ENCODE data around the gene FGF3. TPM values are rescaled to one million over a fixed set of nuclear protein-coding genes. Genes with fewer than 3 reads are reported as not detected.

FGF3 gene
- polyA plus RNA-seq, 1 of the 3 experiments (the other 2 are of a cell fraction), result not detected

DNA sequence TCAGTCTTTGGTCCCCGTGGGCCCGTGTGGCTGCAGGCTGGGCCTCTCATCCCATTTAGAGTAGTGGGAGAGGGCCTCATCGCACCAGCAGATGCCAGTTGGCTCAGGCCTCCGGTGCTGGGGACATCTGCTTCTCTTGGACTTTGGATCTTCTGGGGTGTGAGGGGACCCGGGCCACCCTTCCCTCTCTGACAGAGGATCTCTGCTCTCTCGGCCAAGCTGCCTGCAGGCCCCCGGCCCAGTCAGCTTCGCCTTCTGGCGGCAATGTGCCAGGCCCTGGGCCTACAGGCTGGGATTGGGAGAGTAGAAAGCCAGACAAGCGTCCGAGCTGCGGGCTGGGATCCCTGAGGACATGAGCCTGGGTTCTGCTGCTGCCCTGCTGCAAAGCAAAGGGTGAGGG, 15.0 kb upstream of the FGF3 start:
- H2AFZ ChIP-seq (ENCODE audit: low read depth), result no peak overlapping the region
- no peak overlapping the region for H3K4me3 ChIP-seq (ENCODE audit: low read depth in 2 of 2, low read length in 1 of 2)
- no peaks in the 10 kb centered on the region for H3K4me1 ChIP-seq (ENCODE audit: control insufficient read depth in 1 of 2, insufficient read depth in 2 of 2, low read depth in 1 of 2, low read length in 1 of 2)
- H3K4me2 ChIP-seq, result no peak overlapping the region
- WGBS (ENCODE audit: low lambda C conversion rate), result 29% methylated on average over 3 of the region's 12 CpGs
- TF ChIP-seq, protein P1, sequence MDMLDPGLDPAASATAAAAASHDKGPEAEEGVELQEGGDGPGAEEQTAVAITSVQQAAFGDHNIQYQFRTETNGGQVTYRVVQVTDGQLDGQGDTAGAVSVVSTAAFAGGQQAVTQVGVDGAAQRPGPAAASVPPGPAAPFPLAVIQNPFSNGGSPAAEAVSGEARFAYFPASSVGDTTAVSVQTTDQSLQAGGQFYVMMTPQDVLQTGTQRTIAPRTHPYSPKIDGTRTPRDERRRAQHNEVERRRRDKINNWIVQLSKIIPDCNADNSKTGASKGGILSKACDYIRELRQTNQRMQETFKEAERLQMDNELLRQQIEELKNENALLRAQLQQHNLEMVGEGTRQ (IDR thresholded peaks at IDR 0.05; ENCODE audit: borderline replicate concordance, low read depth, low read length), result no peak
- TF ChIP-seq POLR2AphosphoS5 (IDR thresholded peaks at IDR 0.05; ENCODE audit: low read depth, low read length), result no peak
- TF ChIP-seq NRF1 (IDR thresholded peaks at IDR 0.05; ENCODE audit: low read depth, low read length), result no peak
- TF ChIP-seq RXRA (IDR thresholded peaks at IDR 0.05; ENCODE audit: borderline replicate concordance, low read depth), result no peak
- TF ChIP-seq, protein P2, sequence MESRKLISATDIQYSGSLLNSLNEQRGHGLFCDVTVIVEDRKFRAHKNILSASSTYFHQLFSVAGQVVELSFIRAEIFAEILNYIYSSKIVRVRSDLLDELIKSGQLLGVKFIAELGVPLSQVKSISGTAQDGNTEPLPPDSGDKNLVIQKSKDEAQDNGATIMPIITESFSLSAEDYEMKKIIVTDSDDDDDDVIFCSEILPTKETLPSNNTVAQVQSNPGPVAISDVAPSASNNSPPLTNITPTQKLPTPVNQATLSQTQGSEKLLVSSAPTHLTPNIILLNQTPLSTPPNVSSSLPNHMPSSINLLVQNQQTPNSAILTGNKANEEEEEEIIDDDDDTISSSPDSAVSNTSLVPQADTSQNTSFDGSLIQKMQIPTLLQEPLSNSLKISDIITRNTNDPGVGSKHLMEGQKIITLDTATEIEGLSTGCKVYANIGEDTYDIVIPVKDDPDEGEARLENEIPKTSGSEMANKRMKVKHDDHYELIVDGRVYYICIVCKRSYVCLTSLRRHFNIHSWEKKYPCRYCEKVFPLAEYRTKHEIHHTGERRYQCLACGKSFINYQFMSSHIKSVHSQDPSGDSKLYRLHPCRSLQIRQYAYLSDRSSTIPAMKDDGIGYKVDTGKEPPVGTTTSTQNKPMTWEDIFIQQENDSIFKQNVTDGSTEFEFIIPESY (IDR thresholded peaks at IDR 0.05; ENCODE audit: borderline replicate concordance, low read depth), result no peak
- TF ChIP-seq TEAD4 (IDR thresholded peaks at IDR 0.05; ENCODE audit: borderline replicate concordance, insufficient read depth), result no peak
- no peak for TF ChIP-seq RAD21 (IDR thresholded peaks at IDR 0.05; ENCODE audit: low read length)
- no peak for TF ChIP-seq RFX5 (IDR thresholded peaks at IDR 0.05; ENCODE audit: low read length)
- no peak for TF ChIP-seq SIN3A (IDR thresholded peaks at IDR 0.05; ENCODE audit: borderline replicate concordance, low read depth, low read length)
- TF ChIP-seq, protein P3, sequence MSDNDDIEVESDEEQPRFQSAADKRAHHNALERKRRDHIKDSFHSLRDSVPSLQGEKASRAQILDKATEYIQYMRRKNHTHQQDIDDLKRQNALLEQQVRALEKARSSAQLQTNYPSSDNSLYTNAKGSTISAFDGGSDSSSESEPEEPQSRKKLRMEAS (IDR thresholded peaks at IDR 0.05; ENCODE audit: low read depth), result no peak
- TF ChIP-seq, protein P4, sequence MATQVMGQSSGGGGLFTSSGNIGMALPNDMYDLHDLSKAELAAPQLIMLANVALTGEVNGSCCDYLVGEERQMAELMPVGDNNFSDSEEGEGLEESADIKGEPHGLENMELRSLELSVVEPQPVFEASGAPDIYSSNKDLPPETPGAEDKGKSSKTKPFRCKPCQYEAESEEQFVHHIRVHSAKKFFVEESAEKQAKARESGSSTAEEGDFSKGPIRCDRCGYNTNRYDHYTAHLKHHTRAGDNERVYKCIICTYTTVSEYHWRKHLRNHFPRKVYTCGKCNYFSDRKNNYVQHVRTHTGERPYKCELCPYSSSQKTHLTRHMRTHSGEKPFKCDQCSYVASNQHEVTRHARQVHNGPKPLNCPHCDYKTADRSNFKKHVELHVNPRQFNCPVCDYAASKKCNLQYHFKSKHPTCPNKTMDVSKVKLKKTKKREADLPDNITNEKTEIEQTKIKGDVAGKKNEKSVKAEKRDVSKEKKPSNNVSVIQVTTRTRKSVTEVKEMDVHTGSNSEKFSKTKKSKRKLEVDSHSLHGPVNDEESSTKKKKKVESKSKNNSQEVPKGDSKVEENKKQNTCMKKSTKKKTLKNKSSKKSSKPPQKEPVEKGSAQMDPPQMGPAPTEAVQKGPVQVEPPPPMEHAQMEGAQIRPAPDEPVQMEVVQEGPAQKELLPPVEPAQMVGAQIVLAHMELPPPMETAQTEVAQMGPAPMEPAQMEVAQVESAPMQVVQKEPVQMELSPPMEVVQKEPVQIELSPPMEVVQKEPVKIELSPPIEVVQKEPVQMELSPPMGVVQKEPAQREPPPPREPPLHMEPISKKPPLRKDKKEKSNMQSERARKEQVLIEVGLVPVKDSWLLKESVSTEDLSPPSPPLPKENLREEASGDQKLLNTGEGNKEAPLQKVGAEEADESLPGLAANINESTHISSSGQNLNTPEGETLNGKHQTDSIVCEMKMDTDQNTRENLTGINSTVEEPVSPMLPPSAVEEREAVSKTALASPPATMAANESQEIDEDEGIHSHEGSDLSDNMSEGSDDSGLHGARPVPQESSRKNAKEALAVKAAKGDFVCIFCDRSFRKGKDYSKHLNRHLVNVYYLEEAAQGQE (IDR thresholded peaks at IDR 0.05; ENCODE audit: low read depth, low read length), result no peak
- TF ChIP-seq FOSL2 (IDR thresholded peaks at IDR 0.05; ENCODE audit: borderline replicate concordance, low read depth), result no peak
- TF ChIP-seq NFIC (IDR thresholded peaks at IDR 0.05; ENCODE audit: borderline replicate concordance), result no peak
- TF ChIP-seq, protein P5, sequence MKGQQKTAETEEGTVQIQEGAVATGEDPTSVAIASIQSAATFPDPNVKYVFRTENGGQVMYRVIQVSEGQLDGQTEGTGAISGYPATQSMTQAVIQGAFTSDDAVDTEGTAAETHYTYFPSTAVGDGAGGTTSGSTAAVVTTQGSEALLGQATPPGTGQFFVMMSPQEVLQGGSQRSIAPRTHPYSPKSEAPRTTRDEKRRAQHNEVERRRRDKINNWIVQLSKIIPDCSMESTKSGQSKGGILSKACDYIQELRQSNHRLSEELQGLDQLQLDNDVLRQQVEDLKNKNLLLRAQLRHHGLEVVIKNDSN (IDR thresholded peaks at IDR 0.05; ENCODE audit: borderline replicate concordance, low read depth), result no peak
- TF ChIP-seq, protein P6, sequence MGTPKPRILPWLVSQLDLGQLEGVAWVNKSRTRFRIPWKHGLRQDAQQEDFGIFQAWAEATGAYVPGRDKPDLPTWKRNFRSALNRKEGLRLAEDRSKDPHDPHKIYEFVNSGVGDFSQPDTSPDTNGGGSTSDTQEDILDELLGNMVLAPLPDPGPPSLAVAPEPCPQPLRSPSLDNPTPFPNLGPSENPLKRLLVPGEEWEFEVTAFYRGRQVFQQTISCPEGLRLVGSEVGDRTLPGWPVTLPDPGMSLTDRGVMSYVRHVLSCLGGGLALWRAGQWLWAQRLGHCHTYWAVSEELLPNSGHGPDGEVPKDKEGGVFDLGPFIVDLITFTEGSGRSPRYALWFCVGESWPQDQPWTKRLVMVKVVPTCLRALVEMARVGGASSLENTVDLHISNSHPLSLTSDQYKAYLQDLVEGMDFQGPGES (IDR thresholded peaks at IDR 0.05; ENCODE audit: low read depth, low read length), result no peak
- H3K36me3 ChIP-seq (replicated peaks in 1 of 2; ENCODE audit: control insufficient read depth in 1 of 2, insufficient read depth in 2 of 2, low read length in 1 of 2), result no peaks in the 10 kb centered on the region
- ChIA-PET CTCF (interaction anchor here (1.0 to 2.0 kb wide), 2 partner anchors 11 to 55 kb away, joined by 3 to 5 read pairs; no protein-coding TSS in a partner anchor), POLR2A (no interaction called here)
- no peaks in the 10 kb centered on the region for H3K9me3 ChIP-seq
- no peak overlapping the region for H3K27ac ChIP-seq (ENCODE audit: low read depth in 2 of 2, low read length in 1 of 2)
- no peak overlapping the region for H3K9ac ChIP-seq
- no peaks in the 10 kb centered on the region for H3K27me3 ChIP-seq (ENCODE audit: insufficient read depth)
- peak; percentile 11 for DNase-seq
- no peaks in the 10 kb centered on the region for H3F3A ChIP-seq (replicated peaks; ENCODE audit: insufficient read depth)
- no peaks in the 10 kb centered on the region for H3K79me2 ChIP-seq (ENCODE audit: insufficient read depth)
- no peaks in the 10 kb centered on the region for H3K9me2 ChIP-seq
- no peaks in the 10 kb centered on the region for H4K20me1 ChIP-seq (ENCODE audit: insufficient read depth)
